C4-2B (cell line): Measurements from ENCODE around the gene TMEM72.

Experiments used
- CTCF ChIP-seq: fragments of 450-650 bp; conservative IDR thresholded peaks from 2 replicates; pipeline ENCODE4 v1.5.1; 2017; ENCODE audit warnings: mild to moderate bottlenecking
- ZFX ChIP-seq: fragments of 450-650 bp; IDR thresholded peaks from 2 replicates; pipeline ENCODE4 v1.6.1; 2017

GRCh38 chr10:44961230-44961571, 50.1 kb downstream of the TMEM72 start:
- TF ChIP-seq CTCF, result no peak
- no peak for TF ChIP-seq ZFX
